ENCODE data around the gene SNX21. TPM values are rescaled to one million over a fixed set of nuclear protein-coding genes. Genes with fewer than 3 reads are reported as not detected.

SNX21 gene
- total and polyA plus RNA-seq, 4 donors = 15.9 to 34.4 (median 23.5) TPM

- Histone ChIP-seq H3K4me3 (peak within 1 kb of the TSS; percentile 92), H3K27me3 (ENCODE audit: control insufficient read depth in 3 of 3, insufficient read depth in 3 of 3, low read length in 2 of 3) (no peaks in the 10 kb centered on the region), H3K4me1 (ENCODE audit: control insufficient read depth in 5 of 5, insufficient read depth in 5 of 5, low read length in 5 of 5) (peaks cover 2 to 19% (median 13%) of the 10 kb centered on the region in 5 donors), H3K36me3 (ENCODE audit: control insufficient read depth in 4 of 4, insufficient read depth in 4 of 4, low read length in 4 of 4) (peaks cover 0 to 8% (median 3%) of the 10 kb centered on the region in 4 donors), H3K9me3 (ENCODE audit: control insufficient read depth in 4 of 4, insufficient read depth in 3 of 4, low read length in 3 of 4) (no peaks in the 10 kb centered on the region), H3K9ac (ENCODE audit: insufficient read depth in 1 of 2, low read length in 2 of 2) (peak within 1 kb of the TSS; percentile 55 to 67), H3K27ac (ENCODE audit: low read depth in 1 of 2, low read length in 1 of 2) (peak within 1 kb of the TSS; percentile 77 to 81)
- ATAC-seq (ENCODE audit: insufficient read depth, low FRiP score) = peak; percentile 99
- WGBS, 2 donors = 0% methylated on average over 35 to 36 of the region's 36 CpGs
- TF ChIP-seq, protein P1, sequence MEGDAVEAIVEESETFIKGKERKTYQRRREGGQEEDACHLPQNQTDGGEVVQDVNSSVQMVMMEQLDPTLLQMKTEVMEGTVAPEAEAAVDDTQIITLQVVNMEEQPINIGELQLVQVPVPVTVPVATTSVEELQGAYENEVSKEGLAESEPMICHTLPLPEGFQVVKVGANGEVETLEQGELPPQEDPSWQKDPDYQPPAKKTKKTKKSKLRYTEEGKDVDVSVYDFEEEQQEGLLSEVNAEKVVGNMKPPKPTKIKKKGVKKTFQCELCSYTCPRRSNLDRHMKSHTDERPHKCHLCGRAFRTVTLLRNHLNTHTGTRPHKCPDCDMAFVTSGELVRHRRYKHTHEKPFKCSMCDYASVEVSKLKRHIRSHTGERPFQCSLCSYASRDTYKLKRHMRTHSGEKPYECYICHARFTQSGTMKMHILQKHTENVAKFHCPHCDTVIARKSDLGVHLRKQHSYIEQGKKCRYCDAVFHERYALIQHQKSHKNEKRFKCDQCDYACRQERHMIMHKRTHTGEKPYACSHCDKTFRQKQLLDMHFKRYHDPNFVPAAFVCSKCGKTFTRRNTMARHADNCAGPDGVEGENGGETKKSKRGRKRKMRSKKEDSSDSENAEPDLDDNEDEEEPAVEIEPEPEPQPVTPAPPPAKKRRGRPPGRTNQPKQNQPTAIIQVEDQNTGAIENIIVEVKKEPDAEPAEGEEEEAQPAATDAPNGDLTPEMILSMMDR (IDR thresholded peaks at IDR 0.05; ENCODE audit: control extremely low read depth, extremely low read depth) = no peak
- DNase-seq = peak; percentile 98 to 100 (median 100)
Measured at GRCh38 chr20:45857114-45857881, 23.7 kb downstream of the SNX21 start, which contains the start of the genes ACOT8 and ZSWIM3. TSS of gene ACOT8 (minus strand) at chr20:45857392. CDS start at chr20:45857315, 77 bp downstream. TSS of gene ZSWIM3 (plus strand) at chr20:45857614. CDS start at chr20:45857826, 212 bp downstream.

GRCh38 chr20:45857882-45858216 is 24.2 kb downstream of the SNX21 start:
- TF ChIP-seq, protein P1 (IDR thresholded peaks at IDR 0.05; ENCODE audit: control extremely low read depth, extremely low read depth) = no peak

GRCh38 chr20:45859916-45860315 is 26.3 kb downstream of the SNX21 start:
- no peaks in the 10 kb centered on the region for H3K9me3 ChIP-seq (ENCODE audit: control insufficient read depth in 4 of 4, insufficient read depth in 3 of 4, low read length in 3 of 4)
- DNase-seq = no peak
- TF ChIP-seq, protein P1 (IDR thresholded peaks at IDR 0.05; ENCODE audit: control extremely low read depth, extremely low read depth) = no peak
- 96 to 99% methylated on average over 5 of the region's 5 CpGs for WGBS, 2 donors
- no peak overlapping the region for H3K4me3 ChIP-seq
- no peak overlapping the region for H3K9ac ChIP-seq (ENCODE audit: insufficient read depth in 1 of 2, low read length in 2 of 2)
- no peak for ATAC-seq (ENCODE audit: insufficient read depth, low FRiP score)
- peaks cover 2 to 19% (median 13%) of the 10 kb centered on the region in 5 donors for H3K4me1 ChIP-seq (ENCODE audit: control insufficient read depth in 5 of 5, insufficient read depth in 5 of 5, low read length in 5 of 5)
- H3K36me3 ChIP-seq (ENCODE audit: control insufficient read depth in 4 of 4, insufficient read depth in 4 of 4, low read length in 4 of 4) = peaks cover 0 to 4% (median 0%) of the 10 kb centered on the region in 4 donors
- H3K27ac ChIP-seq (ENCODE audit: low read depth in 1 of 2, low read length in 1 of 2) = no peak overlapping the region
- H3K27me3 ChIP-seq (ENCODE audit: control insufficient read depth in 3 of 3, insufficient read depth in 3 of 3, low read length in 2 of 3) = no peaks in the 10 kb centered on the region

More at GRCh38 chr20:45857882-45858216, 24.2 kb downstream of the SNX21 start:
- DNase-seq (peak in 1 of 3 donors; percentile 26), ATAC-seq (ENCODE audit: insufficient read depth, low FRiP score) (peak; percentile 10)
- H3K27me3 ChIP-seq (ENCODE audit: control insufficient read depth in 3 of 3, insufficient read depth in 3 of 3, low read length in 2 of 3) = no peaks in the 10 kb centered on the region
- peaks cover 0 to 8% (median 3%) of the 10 kb centered on the region in 4 donors for H3K36me3 ChIP-seq (ENCODE audit: control insufficient read depth in 4 of 4, insufficient read depth in 4 of 4, low read length in 4 of 4)
- peak overlapping the region; percentile 45 for H3K4me3 ChIP-seq
- peak overlapping the region in 1 of 2 donors; percentile 67 for H3K9ac ChIP-seq (ENCODE audit: insufficient read depth in 1 of 2, low read length in 2 of 2)
- 6 to 10% methylated on average over 13 of the region's 13 CpGs for WGBS, 2 donors
- peak overlapping the region; percentile 65 to 77 for H3K27ac ChIP-seq (ENCODE audit: low read depth in 1 of 2, low read length in 1 of 2)
- H3K4me1 ChIP-seq (ENCODE audit: control insufficient read depth in 5 of 5, insufficient read depth in 5 of 5, low read length in 5 of 5) = peaks cover 2 to 19% (median 13%) of the 10 kb centered on the region in 5 donors
- no peaks in the 10 kb centered on the region for H3K9me3 ChIP-seq (ENCODE audit: control insufficient read depth in 4 of 4, insufficient read depth in 3 of 4, low read length in 3 of 4)
